H1 (cell line): ENCODE measurements around the gene TGM3. TPM values are rescaled to one million over a fixed set of nuclear protein-coding genes. Genes with fewer than 3 reads are reported as not detected.

Experiments
- JUN ChIP-seq: IDR thresholded peaks from 2 replicates; pipeline ENCODE4 v1.6.1; 2011; ENCODE audit warnings: low read depth, mild to moderate bottlenecking, improper control_type of control experiment, low read length
- PHF8 ChIP-seq: fragments of 200-600 bp; sonication (generic); conservative IDR thresholded peaks from 2 replicates; pipeline ENCODE4 v1.7.1; 2012; ENCODE audit warnings: low read depth, mild to moderate bottlenecking, inconsistent platforms, low read length, moderate library complexity
- SIN3A ChIP-seq, 2 experiments: IDR thresholded peaks in 1 of 2; conservative IDR thresholded peaks in 1 of 2; 2 replicates each; pipeline ENCODE4 v1.6.1; 2011 to 2012; ENCODE audit warnings: low read length in 2 of 2, improper control_type of control experiment in 1 of 2, low read depth in 1 of 2, mild to moderate bottlenecking in 1 of 2
- SP2 ChIP-seq: IDR thresholded peaks from 2 replicates; pipeline ENCODE4 v1.6.1; 2012; ENCODE audit warnings: mild to moderate bottlenecking, low read length, inconsistent platforms
- TBP ChIP-seq: IDR thresholded peaks from 2 replicates; pipeline ENCODE4 v1.6.1; 2011; ENCODE audit warnings: low read depth, low read length, improper control_type of control experiment
- polyA plus RNA-seq, 7 experiments: library from polyadenylated mRNA; depleted of rRNA in 3 of 7; stranded (reverse) in 5 of 7; unstranded in 2 of 7; fragments of >200 nt in 5 of 7; fragments of 200-250 nt in 2 of 7; gene quantifications; 1 replicate in 5 of 7; 2 replicates in 1 of 7; 4 replicates in 1 of 7; pipeline versions ENCODE4 v1.2.1 to v1.2.3, GENCODE V29; 2011 to 2013; ENCODE audit warnings: missing spikeins in 2 of 7, mixed read lengths in 2 of 7
- total RNA-seq: library from RNA; stranded (reverse); fragmentation: NEBNext Ultra II Directional; extraction: Animal tissue kit (Norgen Biotek cat#: 25700); gene quantifications from 2 replicates; pipeline ENCODE4 v1.2.1, GENCODE V29; 2021
- TF ChIP-seq, protein P1 (sequence below): fragments of 300-600 bp; sonication (generic); IDR thresholded peaks from 2 replicates; pipeline ENCODE4 v1.7.1; 2012; ENCODE audit warnings: low read length, moderate library complexity, mild to moderate bottlenecking, inconsistent platforms; ENCODE audit not compliant: insufficient replicate concordance
- TF ChIP-seq, protein P2 (sequence below): IDR thresholded peaks from 2 replicates; pipeline ENCODE4 v1.6.1; 2012; ENCODE audit warnings: low read length, inconsistent platforms
- TF ChIP-seq, protein P3 (sequence below): IDR thresholded peaks from 2 replicates; pipeline ENCODE4 v1.6.1; 2012; ENCODE audit warnings: inconsistent platforms

The TGM3 gene
- total and polyA plus RNA-seq, 2 of the 8 experiments (the other 6 are each of a cell fraction or from before 2014, with no cell fraction given): 0.12 TPM; not detected in 1

DNA sequence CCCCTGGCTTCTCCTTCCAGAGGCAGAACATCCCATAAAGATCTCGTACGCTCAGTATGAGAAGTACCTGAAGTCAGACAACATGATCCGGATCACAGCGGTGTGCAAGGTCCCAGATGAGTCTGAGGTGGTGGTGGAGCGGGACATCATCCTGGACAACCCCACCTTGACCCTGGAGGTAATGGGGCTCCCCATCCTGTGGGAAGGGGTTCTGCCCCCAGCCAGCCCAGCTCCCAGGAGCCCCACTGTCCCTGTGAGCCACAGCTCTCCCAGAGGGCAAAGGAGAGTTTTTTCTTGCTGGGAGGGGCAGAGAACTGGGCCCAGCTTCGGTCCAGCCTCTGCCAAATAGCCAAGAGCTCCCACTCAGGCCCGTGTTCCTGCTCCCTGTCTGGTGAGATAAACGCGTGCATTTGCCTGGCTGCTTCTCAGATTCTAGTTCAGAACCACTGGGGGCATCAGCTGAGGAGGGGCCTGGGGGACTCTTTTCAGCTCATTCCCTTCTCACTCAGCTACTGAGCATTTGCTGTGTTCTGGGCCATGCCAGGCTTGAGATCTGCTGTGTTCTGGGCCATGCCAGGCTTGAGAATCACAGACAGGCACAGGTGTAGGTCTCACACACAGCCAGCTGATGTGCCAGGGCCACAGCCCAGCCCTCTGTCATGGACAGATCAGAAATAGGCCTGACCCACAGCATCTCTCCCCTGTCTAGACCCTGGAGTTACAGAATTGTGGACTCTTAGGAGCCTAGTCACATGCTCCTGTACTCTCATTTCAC, 39.5 kb downstream of the TGM3 start (continued):
- TF ChIP-seq, protein P1, sequence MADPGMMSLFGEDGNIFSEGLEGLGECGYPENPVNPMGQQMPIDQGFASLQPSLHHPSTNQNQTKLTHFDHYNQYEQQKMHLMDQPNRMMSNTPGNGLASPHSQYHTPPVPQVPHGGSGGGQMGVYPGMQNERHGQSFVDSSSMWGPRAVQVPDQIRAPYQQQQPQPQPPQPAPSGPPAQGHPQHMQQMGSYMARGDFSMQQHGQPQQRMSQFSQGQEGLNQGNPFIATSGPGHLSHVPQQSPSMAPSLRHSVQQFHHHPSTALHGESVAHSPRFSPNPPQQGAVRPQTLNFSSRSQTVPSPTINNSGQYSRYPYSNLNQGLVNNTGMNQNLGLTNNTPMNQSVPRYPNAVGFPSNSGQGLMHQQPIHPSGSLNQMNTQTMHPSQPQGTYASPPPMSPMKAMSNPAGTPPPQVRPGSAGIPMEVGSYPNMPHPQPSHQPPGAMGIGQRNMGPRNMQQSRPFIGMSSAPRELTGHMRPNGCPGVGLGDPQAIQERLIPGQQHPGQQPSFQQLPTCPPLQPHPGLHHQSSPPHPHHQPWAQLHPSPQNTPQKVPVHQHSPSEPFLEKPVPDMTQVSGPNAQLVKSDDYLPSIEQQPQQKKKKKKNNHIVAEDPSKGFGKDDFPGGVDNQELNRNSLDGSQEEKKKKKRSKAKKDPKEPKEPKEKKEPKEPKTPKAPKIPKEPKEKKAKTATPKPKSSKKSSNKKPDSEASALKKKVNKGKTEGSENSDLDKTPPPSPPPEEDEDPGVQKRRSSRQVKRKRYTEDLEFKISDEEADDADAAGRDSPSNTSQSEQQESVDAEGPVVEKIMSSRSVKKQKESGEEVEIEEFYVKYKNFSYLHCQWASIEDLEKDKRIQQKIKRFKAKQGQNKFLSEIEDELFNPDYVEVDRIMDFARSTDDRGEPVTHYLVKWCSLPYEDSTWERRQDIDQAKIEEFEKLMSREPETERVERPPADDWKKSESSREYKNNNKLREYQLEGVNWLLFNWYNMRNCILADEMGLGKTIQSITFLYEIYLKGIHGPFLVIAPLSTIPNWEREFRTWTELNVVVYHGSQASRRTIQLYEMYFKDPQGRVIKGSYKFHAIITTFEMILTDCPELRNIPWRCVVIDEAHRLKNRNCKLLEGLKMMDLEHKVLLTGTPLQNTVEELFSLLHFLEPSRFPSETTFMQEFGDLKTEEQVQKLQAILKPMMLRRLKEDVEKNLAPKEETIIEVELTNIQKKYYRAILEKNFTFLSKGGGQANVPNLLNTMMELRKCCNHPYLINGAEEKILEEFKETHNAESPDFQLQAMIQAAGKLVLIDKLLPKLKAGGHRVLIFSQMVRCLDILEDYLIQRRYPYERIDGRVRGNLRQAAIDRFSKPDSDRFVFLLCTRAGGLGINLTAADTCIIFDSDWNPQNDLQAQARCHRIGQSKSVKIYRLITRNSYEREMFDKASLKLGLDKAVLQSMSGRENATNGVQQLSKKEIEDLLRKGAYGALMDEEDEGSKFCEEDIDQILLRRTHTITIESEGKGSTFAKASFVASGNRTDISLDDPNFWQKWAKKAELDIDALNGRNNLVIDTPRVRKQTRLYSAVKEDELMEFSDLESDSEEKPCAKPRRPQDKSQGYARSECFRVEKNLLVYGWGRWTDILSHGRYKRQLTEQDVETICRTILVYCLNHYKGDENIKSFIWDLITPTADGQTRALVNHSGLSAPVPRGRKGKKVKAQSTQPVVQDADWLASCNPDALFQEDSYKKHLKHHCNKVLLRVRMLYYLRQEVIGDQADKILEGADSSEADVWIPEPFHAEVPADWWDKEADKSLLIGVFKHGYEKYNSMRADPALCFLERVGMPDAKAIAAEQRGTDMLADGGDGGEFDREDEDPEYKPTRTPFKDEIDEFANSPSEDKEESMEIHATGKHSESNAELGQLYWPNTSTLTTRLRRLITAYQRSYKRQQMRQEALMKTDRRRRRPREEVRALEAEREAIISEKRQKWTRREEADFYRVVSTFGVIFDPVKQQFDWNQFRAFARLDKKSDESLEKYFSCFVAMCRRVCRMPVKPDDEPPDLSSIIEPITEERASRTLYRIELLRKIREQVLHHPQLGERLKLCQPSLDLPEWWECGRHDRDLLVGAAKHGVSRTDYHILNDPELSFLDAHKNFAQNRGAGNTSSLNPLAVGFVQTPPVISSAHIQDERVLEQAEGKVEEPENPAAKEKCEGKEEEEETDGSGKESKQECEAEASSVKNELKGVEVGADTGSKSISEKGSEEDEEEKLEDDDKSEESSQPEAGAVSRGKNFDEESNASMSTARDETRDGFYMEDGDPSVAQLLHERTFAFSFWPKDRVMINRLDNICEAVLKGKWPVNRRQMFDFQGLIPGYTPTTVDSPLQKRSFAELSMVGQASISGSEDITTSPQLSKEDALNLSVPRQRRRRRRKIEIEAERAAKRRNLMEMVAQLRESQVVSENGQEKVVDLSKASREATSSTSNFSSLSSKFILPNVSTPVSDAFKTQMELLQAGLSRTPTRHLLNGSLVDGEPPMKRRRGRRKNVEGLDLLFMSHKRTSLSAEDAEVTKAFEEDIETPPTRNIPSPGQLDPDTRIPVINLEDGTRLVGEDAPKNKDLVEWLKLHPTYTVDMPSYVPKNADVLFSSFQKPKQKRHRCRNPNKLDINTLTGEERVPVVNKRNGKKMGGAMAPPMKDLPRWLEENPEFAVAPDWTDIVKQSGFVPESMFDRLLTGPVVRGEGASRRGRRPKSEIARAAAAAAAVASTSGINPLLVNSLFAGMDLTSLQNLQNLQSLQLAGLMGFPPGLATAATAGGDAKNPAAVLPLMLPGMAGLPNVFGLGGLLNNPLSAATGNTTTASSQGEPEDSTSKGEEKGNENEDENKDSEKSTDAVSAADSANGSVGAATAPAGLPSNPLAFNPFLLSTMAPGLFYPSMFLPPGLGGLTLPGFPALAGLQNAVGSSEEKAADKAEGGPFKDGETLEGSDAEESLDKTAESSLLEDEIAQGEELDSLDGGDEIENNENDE: no peak
- TF ChIP-seq SP2 (no peak), PHF8 (no peak), JUN (no peak), TBP (no peak), SIN3A (conservative IDR thresholded peaks at IDR 0.05 in 1 of 2, IDR thresholded peaks at IDR 0.05 in 1 of 2; ENCODE audit: low read depth in 1 of 2, low read length in 2 of 2) (no peak)
- TF ChIP-seq, protein P2, sequence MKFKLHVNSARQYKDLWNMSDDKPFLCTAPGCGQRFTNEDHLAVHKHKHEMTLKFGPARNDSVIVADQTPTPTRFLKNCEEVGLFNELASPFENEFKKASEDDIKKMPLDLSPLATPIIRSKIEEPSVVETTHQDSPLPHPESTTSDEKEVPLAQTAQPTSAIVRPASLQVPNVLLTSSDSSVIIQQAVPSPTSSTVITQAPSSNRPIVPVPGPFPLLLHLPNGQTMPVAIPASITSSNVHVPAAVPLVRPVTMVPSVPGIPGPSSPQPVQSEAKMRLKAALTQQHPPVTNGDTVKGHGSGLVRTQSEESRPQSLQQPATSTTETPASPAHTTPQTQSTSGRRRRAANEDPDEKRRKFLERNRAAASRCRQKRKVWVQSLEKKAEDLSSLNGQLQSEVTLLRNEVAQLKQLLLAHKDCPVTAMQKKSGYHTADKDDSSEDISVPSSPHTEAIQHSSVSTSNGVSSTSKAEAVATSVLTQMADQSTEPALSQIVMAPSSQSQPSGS: no peak
- TF ChIP-seq, protein P3, sequence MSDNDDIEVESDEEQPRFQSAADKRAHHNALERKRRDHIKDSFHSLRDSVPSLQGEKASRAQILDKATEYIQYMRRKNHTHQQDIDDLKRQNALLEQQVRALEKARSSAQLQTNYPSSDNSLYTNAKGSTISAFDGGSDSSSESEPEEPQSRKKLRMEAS: no peak
